Measurements from ENCODE around the gene SPAG7.

- TF ChIP-seq, protein P1, sequence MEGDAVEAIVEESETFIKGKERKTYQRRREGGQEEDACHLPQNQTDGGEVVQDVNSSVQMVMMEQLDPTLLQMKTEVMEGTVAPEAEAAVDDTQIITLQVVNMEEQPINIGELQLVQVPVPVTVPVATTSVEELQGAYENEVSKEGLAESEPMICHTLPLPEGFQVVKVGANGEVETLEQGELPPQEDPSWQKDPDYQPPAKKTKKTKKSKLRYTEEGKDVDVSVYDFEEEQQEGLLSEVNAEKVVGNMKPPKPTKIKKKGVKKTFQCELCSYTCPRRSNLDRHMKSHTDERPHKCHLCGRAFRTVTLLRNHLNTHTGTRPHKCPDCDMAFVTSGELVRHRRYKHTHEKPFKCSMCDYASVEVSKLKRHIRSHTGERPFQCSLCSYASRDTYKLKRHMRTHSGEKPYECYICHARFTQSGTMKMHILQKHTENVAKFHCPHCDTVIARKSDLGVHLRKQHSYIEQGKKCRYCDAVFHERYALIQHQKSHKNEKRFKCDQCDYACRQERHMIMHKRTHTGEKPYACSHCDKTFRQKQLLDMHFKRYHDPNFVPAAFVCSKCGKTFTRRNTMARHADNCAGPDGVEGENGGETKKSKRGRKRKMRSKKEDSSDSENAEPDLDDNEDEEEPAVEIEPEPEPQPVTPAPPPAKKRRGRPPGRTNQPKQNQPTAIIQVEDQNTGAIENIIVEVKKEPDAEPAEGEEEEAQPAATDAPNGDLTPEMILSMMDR (IDR thresholded peaks at IDR 0.05): no peak
- 0 out of 2 replicates have a peak, but pooled peaks have one; percentile 61 for TF ChIP-seq POLR2AphosphoS5 (IDR thresholded peaks at IDR 0.05; ENCODE audit: low read depth, low read length)
- no peak; the same call in 1 of the 2 replicates for TF ChIP-seq SIN3A (IDR thresholded peaks at IDR 0.05; ENCODE audit: borderline replicate concordance, insufficient read depth, low read depth, low read length)
Measured at GRCh38 chr17:4940555-4941318, 26.9 kb downstream of the SPAG7 start.

Data from Panc1 (cell line).